ENCODE results near the gene APOOL.

APOOL gene

DNA sequence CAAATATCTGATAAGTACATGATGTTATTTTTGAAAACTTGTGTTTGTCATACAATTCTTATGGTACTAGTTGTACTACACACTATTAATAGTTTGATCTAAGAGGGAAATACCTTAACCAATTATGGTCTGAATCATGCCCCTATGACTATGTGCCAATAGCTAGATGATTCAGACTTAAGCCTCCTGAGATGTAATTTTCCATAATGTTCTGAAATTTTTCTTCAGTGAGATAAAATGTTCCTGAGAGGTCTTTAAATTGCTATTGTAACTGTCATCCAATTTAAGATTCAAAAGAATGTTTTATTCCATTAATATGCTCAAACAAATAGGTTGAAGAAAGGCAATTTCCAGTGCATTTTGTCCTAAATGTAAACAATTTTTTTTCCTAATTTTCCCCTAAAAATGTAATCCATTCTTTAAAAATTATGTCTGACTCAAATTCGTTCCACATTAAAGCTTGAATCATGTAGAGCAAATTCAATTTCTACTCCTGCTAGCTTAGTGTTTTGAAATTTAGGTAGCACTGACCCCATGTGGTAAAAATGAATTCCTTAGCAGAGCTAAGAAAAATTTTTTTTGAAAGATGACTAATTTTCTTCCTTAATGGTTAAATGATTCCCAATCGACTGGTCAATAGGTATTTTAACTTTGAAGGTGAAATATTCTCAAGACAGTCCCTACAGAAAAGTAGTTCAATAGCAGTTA, 49.1 kb downstream of the APOOL start:
- TF ChIP-seq TAF1 (IDR thresholded peaks at IDR 0.05; ENCODE audit: borderline replicate concordance, insufficient read depth, low read length) (no peak), SIN3A (IDR thresholded peaks at IDR 0.05; ENCODE audit: borderline replicate concordance, insufficient read depth, low read length) (no peak), FOXP2 (optimal IDR thresholded peaks at IDR 0.05; ENCODE audit: borderline replicate concordance, extremely low read depth, extremely low read length, insufficient read depth) (no peak), POLR2AphosphoS5 (IDR thresholded peaks at IDR 0.05; ENCODE audit: low read depth, low read length) (no peak)
- TF ChIP-seq, protein P1, sequence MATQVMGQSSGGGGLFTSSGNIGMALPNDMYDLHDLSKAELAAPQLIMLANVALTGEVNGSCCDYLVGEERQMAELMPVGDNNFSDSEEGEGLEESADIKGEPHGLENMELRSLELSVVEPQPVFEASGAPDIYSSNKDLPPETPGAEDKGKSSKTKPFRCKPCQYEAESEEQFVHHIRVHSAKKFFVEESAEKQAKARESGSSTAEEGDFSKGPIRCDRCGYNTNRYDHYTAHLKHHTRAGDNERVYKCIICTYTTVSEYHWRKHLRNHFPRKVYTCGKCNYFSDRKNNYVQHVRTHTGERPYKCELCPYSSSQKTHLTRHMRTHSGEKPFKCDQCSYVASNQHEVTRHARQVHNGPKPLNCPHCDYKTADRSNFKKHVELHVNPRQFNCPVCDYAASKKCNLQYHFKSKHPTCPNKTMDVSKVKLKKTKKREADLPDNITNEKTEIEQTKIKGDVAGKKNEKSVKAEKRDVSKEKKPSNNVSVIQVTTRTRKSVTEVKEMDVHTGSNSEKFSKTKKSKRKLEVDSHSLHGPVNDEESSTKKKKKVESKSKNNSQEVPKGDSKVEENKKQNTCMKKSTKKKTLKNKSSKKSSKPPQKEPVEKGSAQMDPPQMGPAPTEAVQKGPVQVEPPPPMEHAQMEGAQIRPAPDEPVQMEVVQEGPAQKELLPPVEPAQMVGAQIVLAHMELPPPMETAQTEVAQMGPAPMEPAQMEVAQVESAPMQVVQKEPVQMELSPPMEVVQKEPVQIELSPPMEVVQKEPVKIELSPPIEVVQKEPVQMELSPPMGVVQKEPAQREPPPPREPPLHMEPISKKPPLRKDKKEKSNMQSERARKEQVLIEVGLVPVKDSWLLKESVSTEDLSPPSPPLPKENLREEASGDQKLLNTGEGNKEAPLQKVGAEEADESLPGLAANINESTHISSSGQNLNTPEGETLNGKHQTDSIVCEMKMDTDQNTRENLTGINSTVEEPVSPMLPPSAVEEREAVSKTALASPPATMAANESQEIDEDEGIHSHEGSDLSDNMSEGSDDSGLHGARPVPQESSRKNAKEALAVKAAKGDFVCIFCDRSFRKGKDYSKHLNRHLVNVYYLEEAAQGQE (IDR thresholded peaks at IDR 0.05; ENCODE audit: insufficient read depth in 1 of 2, low read depth in 2 of 2, low read length in 2 of 2) = no peak

DNA sequence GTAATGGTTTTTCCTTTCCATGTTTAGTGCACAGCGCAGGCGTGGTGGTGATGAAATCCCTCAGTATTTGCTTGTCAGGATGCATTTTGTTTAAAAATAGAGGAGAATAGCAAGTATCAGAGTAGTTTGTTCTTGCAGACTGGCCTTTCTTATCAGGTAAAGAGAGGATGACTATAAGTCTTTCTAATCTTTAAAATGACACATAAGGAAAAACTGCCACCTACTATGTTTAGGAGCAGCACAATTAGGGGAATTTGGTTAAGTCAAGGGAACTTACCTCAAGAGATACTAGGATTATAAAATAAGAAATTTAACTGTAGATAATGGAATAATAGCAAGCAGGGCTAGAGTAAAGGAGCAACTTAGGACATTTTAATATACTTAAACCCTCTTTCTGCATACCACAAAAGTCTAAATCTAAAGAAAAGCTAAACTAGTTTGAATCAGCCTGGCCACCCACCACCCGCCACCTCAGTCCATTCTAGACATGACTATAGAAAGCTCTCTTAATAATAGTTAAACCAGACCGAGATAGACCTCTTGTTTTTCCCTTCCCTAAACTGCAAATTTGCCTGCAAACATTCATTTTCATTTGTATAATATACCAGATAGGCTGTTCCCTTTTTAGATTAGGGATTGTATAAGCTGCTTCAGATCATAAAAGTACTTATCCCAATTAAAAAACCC, 62.0 kb downstream of the APOOL start:
- no peak for TF ChIP-seq FOXP2 (optimal IDR thresholded peaks at IDR 0.05; ENCODE audit: borderline replicate concordance, extremely low read depth, extremely low read length, insufficient read depth)
- no peak for TF ChIP-seq SIN3A (IDR thresholded peaks at IDR 0.05; ENCODE audit: borderline replicate concordance, insufficient read depth, low read length)
- TF ChIP-seq, protein P1 (IDR thresholded peaks at IDR 0.05; ENCODE audit: insufficient read depth in 1 of 2, low read depth in 2 of 2, low read length in 2 of 2) = no peak
- no peak for TF ChIP-seq TAF1 (IDR thresholded peaks at IDR 0.05; ENCODE audit: borderline replicate concordance, insufficient read depth, low read length)

DNA sequence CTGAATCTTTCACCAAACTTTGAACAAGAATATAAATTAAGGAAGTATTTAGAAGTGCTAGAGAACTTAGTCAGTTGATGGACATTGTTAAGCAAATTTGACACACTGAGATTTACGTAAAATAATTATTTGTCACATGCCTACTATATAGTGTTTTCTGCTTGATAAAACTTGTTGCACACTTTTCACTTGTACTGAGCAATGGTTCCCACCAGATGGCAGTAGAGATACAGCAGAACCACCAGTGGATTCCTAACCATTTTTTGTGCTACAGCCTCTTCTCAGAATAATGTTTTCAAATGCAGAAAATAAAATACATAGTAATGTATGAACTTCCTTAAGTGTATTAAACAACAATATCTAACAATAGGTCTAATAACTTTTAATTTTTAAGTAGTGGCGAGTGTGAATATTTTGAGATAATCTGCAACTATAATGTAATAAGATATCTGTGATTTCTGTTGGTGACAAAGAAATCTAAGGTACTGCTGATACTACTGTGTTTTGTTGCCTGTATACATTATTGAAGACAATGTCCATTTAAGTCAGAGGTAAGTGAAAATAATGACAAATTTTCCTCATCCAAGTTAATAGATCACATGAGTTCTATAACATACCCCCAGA, 81.2 kb downstream of the APOOL start:
- TF ChIP-seq FOXP2 (optimal IDR thresholded peaks at IDR 0.05; ENCODE audit: borderline replicate concordance, extremely low read depth, extremely low read length, insufficient read depth) (no peak), TAF1 (IDR thresholded peaks at IDR 0.05; ENCODE audit: borderline replicate concordance, insufficient read depth, low read length) (no peak), SIN3A (IDR thresholded peaks at IDR 0.05; ENCODE audit: borderline replicate concordance, insufficient read depth, low read length) (no peak), POLR2AphosphoS5 (IDR thresholded peaks at IDR 0.05; ENCODE audit: low read depth, low read length) (no peak)
- TF ChIP-seq, protein P1 (IDR thresholded peaks at IDR 0.05; ENCODE audit: insufficient read depth in 1 of 2, low read depth in 2 of 2, low read length in 2 of 2) = no peak

DNA sequence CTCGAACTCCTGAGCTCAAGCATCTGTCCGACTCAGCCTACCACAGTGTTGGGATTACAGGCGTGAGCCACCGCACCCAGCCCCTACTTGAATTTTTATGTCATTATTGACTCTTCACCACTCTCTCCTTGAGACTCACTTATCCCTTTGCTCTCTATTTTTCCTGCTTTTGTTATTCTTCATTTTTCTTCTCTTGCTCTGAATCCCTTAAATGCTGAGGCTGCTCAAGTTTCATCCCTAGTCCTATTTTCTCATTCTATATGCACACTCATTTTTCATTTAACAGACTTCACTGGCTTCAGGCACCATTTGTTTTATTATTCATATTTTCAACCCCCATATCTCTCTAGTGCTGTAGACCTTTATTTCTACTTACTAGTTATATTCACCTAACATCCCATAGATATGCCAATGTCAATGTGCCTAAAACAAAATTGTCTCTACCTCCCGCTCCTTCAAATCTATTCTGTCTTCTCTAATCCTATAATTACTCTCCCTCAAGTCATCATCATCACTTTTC, 85.7 kb downstream of the APOOL start:
- TF ChIP-seq POLR2AphosphoS5 (IDR thresholded peaks at IDR 0.05; ENCODE audit: low read depth, low read length) (no peak), FOXP2 (optimal IDR thresholded peaks at IDR 0.05; ENCODE audit: borderline replicate concordance, extremely low read depth, extremely low read length, insufficient read depth) (no peak), SIN3A (IDR thresholded peaks at IDR 0.05; ENCODE audit: borderline replicate concordance, insufficient read depth, low read length) (no peak), TAF1 (IDR thresholded peaks at IDR 0.05; ENCODE audit: borderline replicate concordance, insufficient read depth, low read length) (no peak)
- TF ChIP-seq, protein P1 (IDR thresholded peaks at IDR 0.05; ENCODE audit: insufficient read depth in 1 of 2, low read depth in 2 of 2, low read length in 2 of 2) = no peak
